ENCODE data around the gene PCBP2. TPM values are rescaled to one million over a fixed set of nuclear protein-coding genes. Genes with fewer than 3 reads are reported as not detected.

Gene PCBP2
- total RNA-seq, 1 experiment from 2014 or later: 981 TPM

GRCh38 chr12:53492188-53492587 is 40.3 kb downstream of the PCBP2 start:
- no peaks in the 10 kb centered on the region; the same call in 1 of the 2 replicates for H3K36me3 Mint-ChIP-seq
- no peaks in the 10 kb centered on the region for H3K27me3 Mint-ChIP-seq (ENCODE audit: low read depth)
- H3K4me1 Mint-ChIP-seq: peaks cover 38% of the 10 kb centered on the region
- H3K27ac Mint-ChIP-seq: peak overlapping the region; percentile 91
- ChIA-PET POLR2A (interaction anchor here (1.7 to 3.2 kb wide), 3 partner anchors 9 to 112 kb away, joined by 4 to 23 read pairs (median 9); partner anchors contain the start of genes SP1 and TARBP2), CTCF (interaction anchor here (0.6 to 4.8 kb wide), 9 partner anchors 8 to 171 kb away, joined by 3 to 39 read pairs (median 6); partner anchors contain the start of genes AAAS and TARBP2)
- peak overlapping the region; percentile 88 for H3K4me3 Mint-ChIP-seq
- no peak for TF ChIP-seq CTCF (IDR thresholded peaks at IDR 0.05)
- no peak for TF ChIP-seq ZNF121 (CRISPR knock-in tag; IDR thresholded peaks at IDR 0.05)
- no peak for TF ChIP-seq NR1H2 (CRISPR knock-in tag; IDR thresholded peaks at IDR 0.05)
- no peak for TF ChIP-seq IRF2 (CRISPR knock-in tag; IDR thresholded peaks at IDR 0.05; ENCODE audit: borderline replicate concordance, low read depth)
- TF ChIP-seq ZNF671 (CRISPR knock-in tag; IDR thresholded peaks at IDR 0.05): no peak
- no peak for TF ChIP-seq ZNF232 (CRISPR knock-in tag; IDR thresholded peaks at IDR 0.05)
- no peak for TF ChIP-seq RORB (CRISPR knock-in tag; IDR thresholded peaks at IDR 0.05)
- no peak for TF ChIP-seq ZNF138 (CRISPR knock-in tag; conservative IDR thresholded peaks at IDR 0.05)
- TF ChIP-seq EMX1 (CRISPR knock-in tag; IDR thresholded peaks at IDR 0.05): no peak
- no peak for TF ChIP-seq ATF1 (CRISPR knock-in tag; IDR thresholded peaks at IDR 0.05)
- no peak for TF ChIP-seq ERG (CRISPR knock-in tag; IDR thresholded peaks at IDR 0.05)
- TF ChIP-seq CBFB (CRISPR knock-in tag; IDR thresholded peaks at IDR 0.05; ENCODE audit: low read depth): no peak
- no peak for TF ChIP-seq ATF6 (CRISPR knock-in tag; IDR thresholded peaks at IDR 0.05)
- TF ChIP-seq ZSCAN18 (CRISPR knock-in tag; IDR thresholded peaks at IDR 0.05): no peak
- no peak for TF ChIP-seq ZNF281 (CRISPR knock-in tag; IDR thresholded peaks at IDR 0.05)
- TF ChIP-seq NR2C2 (CRISPR knock-in tag; IDR thresholded peaks at IDR 0.05): no peak
- no peak for TF ChIP-seq ZNF317 (CRISPR knock-in tag; IDR thresholded peaks at IDR 0.05; ENCODE audit: borderline replicate concordance, low read depth)
- ATAC-seq (peak; percentile 9), DNase-seq (ENCODE audit: low spot score) (peak; percentile 31)
- no peaks in the 10 kb centered on the region for H3K9me3 Mint-ChIP-seq
